Endometrial microvascular endothelial cells (primary cell): Measurements from ENCODE around the gene NSFL1C. TPM values are rescaled to one million over a fixed set of nuclear protein-coding genes. Genes with fewer than 3 reads are reported as not detected.

ENCODE experiments used
- in situ Hi-C: cut with HindIII; loops from 2 replicates; pipeline ENCODE4 v1.10.0; 2017; ENCODE audit warnings: low sequenced_read_pairs, low pct_unique_long_range_greater_than_20kb; ENCODE audit errors: inconsistent ontology term
- total RNA-seq: library from RNA; depleted of rRNA; stranded (reverse); fragments of >200 nt; gene quantifications from one replicate; pipeline ENCODE4 v1.2.3, GENCODE V29; 2015; ENCODE audit errors: inconsistent ontology term

Gene NSFL1C
- total RNA-seq, 1 donor from 2014 or later = 54.2 TPM

DNA sequence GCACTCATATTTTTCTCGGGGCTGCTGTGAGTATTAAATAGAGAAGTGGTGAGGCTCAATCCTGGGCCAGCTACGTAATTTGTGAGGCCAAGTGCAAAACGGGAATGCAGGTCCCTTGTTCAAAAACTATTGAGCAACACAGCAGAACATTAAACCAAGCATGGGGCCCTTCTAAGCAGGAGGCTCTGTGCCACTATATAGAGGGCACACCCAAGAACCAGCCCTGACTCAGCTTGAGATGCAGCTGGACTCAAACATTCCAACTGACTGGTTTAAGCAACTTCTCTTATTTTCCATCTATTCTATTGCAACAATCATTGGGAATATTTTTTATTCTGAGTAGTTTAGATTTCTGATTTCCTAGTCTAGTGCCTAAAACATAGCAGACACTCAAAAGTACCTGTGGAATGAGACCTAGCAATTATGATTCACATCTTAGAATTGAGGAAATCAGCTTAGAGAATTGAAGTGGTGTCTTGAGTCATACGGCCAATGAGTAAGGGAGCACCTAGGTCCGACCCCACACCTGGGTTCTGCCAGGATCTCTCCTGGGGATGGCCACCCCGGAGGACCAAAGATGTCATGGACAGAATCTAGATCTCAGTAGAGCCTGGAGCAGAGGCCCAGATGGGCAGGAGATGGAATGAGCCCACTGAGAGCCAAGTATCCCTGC is 23.3 kb upstream of the NSFL1C start:
- in situ Hi-C loops = no loop called here

DNA sequence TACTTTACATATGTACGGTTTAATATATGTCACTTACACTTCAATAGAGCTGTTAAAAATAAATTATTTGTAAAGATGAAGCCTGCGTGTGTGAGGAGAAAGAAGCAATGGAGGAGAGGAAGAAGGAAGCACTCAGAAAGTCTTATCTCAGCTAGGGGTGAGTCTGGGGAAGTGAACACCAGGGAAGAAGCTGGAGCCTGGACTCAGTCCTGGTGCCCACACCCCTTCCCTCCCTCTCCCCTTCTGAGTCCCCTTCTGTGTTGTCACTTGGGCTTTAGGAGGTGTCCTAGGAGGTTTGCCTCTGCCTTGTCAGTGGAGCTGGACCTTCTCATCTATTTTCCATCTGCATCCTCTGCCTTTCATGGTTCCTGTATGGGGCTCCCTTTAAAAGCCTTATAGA is 22.7 kb upstream of the NSFL1C start:
- in situ Hi-C loops = no loop called here

DNA sequence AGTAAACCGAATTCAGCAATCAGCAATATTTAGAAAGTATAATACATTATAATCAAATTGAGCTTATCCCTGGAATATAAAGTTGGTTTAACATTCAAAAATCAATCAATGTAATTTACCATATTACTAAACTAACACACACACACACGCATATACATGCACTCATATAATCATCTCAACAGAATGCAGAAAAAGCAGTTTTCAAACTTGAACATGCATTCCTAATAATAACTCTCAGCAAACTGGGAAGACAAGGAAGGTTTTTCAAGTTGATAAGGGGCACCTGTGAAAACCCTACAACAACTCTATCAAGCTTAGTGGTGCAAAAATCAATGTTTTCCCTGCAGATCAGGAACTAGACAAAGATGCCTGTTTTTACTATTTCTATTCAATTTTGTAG is 19.9 kb upstream of the NSFL1C start:
- in situ Hi-C loops = no loop called here

DNA sequence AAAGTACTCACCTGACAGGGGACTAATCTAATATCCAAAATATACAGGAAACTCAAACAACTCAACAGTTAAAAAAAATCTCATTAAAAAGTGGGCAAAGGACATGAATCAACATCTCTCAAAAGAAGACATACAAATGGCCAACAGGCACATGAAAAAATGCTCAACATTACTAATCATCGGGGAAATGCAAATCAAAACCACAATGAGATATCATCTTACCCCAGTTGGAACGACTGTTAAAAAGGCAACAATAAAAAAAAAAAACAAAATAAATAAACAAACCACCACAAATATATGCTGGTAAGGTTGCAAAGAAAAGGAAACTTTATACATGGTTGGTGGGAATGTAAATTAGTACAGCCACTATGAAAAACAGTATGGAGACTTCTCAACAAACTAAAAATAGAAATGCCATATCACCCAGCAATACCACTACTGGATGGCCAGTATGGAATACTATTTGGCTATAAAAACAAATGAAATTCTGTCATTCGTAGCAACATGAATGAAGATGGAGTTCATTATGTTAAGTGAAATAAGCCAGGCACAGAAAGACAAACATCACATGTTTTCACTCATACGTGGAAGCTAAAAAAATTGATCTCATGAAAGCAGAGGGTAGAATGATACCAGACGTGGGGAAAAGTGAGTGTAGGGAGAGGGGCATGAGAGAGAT is 17.9 kb upstream of the NSFL1C start:
- in situ Hi-C loops = no loop called here

DNA sequence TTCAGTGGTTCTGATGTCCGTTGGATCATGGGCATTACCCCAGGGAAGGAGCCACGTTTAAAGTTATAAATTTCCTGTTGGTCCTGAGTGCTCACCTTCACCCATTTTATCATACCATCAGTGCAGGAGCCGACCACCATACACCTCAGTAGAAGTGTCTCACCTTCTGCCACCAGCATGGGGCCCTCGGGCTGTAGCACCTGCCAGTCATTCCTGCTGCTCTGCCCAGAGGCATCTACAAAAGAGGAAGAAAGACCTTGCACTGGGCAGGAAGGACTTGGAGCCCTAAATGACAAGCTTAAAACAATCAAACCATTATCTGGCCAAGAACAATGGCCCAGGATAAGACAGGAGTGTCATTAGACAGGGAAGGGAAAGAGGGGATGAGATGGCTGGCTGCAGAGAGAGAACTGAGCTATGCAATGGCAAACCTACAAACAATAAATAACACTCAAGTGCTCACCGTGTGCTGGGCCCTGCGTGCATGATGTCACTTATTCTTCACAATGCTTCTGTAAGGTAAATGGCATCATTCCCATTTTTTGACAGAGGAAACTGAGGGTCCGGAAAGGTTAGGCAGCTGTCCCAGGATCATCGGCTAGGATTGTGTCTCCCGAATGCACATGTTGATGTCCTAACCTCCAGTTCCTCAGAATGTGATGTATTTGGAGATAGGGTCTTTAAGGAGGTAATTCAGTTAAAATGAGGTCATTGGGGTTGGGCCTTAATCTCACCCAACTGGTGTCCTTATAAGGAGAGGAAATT is 13.4 kb upstream of the NSFL1C start:
- in situ Hi-C loops = no loop called here

DNA sequence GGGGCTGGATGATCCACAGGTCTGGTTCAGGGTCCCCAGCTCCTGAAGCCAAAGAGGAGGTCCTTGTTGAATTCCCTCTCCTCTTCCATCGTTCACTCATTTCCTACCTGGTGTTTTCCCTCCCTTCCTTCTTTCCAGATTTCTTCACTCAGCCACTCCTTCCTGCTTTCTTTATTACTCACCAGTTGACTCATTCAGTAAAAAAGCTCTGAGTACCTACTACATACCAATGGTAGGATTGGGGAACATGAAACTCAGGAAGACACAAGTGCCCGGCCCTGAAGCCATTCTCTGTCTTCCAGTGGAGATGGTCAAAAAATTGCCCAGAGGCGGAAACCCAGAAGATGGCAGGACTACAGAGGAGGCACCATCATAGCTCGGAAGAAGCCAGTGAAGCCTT is 11.9 kb upstream of the NSFL1C start:
- in situ Hi-C loops = no loop called here

DNA sequence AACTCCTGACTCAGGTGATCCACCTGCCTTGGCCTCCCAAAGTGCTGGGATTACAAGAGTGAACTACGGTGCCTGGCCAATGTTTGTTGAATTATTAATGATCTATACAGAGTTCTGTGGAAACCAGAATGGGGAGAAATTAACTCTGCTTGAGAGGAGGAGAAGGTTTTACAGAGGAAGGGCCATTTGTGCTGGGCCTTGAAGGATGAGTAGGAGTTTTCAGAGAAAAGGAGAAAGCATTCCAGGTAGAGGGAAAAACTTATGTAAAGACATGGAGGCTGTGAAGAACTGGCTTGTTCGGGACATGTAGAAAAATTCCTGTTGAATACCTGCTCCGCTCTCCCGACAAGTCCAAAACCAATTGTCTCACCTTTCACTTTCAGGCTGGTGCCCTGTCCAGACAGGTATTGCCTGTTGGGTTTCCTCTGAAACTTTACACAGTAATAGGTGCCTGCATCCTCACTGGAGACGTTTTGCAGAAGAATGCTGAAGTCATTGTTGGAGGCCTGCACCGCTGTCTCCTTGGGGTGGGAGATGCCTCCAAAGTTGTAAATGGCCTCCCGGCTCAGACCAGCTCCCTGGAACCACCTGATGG is 11.3 kb upstream of the NSFL1C start:
- in situ Hi-C loops = no loop called here

DNA sequence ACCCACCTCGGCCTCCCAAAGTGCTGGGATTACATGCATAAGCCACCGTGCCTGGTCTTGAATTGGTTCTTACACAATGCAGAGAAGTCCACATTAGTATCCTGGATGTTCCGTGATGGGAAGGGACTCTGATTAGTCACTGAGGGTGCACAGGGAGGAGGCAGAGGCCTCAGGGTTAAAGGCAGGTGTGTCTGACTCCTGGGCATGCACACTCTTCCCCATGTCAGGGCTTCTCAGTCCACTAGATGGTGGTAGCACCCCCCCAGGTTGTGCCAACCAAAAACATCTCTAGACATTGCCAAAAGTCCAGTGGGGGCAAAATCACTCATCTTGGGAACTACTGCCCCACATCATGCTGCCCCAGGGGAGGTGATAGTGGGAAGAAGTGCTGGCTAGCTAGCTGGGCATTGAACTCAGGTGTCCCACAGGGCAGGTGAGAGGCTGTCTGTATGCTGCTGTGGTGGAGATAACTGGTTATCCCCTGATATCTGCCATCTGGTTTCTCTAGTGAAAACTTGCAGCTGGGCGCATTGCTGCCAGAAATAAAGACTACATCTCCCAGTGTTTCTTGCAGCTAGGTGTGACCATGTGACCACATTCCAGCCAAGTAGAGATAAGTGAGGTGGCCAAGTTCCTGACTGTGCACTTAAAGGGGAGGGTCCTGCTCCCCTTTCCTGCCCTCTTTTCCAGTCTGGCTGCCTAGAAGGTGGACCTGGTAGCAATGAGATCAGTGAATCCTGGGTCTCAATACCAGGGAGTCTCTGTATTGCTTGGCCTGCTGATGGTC is 8.4 kb upstream of the NSFL1C start:
- in situ Hi-C loops = no loop called here

DNA sequence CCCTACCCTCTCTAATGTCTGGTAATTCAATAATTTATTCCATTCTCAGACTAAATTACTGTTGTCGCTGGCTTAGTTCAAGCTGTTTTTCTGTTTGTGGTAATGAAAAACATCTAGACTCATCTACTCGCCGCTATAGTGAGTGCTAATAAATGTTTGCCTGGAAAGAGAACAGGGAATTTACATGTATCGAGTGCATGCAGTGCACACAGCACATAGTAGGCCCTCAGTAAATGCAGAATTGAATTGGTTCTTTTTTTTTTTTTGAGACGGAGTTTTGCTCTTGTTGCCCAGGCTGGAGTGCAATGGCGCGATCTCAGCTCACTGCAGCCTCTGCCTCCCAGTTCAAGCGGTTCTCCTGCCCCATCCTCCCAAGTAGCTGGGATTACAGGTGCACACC is 7.7 kb upstream of the NSFL1C start:
- in situ Hi-C loops = no loop called here

DNA sequence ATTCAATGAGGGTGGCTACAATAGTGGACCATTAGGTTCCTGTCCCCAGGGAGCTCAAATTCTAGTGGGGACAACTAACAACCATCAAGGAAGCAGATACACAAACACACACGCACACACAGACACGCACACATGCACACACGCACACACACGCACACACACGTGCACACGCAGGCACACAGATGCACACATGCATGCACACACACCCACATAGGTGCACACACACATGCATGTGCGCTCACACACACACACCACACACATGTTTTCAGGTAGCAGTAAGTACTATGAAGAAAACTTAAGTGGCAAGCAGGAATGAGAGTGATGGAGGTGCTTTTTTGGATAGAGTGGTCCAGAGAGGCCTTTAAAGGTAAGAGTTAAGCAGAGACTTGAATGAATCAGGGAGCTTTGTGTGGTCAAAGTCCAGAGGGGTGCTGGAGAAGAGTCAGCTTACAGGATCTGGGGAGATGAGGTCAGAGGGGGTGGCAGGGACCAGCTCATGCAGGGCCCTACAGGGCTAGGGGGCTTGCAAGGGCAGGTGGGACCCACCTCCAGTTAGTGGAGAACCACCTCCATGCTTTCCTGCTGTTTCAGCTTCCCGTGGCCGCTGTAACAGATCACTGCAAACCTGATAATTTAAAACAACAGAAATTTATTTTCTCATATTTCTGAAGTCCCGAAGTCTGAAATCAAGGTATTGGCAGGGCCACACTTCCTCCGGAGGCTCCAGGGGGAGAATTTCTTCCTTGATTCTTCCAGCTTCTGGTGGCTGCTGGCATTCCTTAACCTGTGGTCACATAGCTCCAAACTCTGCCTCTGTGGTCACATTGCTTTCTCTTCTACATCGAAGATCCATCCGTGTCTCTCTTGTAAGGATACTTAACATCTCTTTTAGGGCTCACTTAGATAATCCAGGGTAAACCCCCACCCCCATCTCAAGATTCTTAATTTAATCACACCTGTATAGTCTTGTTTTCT is 6.9 kb upstream of the NSFL1C start:
- in situ Hi-C loops = no loop called here

DNA sequence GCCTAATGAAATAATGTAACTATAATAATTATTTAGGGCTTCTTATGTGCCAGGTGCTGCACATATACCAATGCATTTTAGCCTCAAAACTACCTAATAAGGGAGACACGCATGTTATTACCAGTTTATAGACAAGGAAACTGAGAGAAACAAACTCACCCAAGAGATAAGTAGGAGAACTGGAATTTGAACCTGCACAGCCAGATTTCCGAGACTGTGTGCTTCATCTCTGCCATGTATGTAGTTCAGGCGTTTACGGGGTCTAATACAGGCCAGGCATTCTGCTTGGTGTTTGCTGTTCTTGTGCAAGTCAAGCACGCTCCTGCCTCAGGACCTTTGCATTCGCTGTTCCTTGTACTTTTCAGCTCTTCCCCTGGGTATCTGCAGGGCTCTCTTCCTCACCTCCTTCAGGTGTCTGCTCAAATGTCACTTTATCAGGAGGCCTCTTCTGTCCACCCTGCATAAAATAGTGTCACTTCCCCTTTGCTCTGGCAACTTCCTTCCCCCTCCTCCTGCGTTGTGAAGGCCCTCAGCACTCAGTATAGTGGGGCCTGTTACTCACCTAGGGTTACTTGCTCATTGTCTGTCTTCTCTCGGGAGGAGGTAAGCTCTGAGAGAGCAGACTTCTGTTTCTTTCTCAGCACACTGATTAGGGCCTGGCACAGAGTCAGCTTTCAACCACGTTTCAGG is 6.1 kb upstream of the NSFL1C start:
- in situ Hi-C loops = no loop called here

DNA sequence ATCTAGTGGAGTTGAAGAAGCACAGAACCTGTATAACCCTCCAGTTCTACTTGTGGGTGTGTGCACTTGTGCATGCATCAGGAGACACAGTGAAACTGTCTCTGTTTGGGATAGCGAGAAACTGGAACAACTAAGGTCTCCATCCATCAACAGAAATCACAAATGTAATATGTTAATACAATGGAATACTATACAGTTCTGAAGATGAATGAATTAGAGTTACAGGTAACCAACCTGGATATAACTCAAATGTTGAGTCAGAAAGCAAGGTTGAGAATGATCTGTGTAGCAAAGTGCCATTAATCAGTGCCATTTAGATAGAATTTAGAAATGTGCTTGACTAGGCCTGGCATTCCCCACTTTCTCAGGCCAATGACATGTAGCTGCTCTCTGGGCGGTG is 4.6 kb upstream of the NSFL1C start:
- in situ Hi-C loops = no loop called here

DNA sequence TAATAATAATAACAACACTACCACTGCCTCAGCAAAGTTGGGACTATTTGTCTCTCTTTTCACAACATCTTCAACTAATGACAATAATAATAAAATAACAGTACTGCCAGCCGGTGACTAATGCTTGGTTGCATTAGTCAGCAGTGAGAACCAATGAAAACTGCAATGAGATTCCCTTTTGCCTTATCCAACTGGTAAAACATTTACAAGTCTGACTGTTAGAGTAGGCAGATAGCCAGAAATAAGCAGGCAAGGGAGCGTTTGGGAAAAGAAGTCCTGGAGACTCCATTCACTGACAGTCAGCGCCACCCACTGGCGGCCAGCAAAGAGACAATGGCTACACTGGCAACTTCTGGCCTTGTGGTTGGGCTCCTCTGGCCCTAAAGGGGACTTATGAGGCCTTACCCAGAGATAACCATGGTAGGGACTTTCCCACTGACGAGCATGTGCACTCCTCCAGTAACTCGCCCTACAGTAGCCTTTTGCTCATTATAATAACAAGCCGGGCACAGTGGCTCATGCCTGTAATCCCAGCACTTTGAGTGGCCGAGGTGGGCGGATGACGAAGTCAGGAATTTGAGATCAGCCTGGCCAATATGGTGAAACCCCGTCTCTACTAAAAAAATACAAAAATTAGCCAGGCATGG is 3.4 kb upstream of the NSFL1C start:
- in situ Hi-C loops = no loop called here

DNA sequence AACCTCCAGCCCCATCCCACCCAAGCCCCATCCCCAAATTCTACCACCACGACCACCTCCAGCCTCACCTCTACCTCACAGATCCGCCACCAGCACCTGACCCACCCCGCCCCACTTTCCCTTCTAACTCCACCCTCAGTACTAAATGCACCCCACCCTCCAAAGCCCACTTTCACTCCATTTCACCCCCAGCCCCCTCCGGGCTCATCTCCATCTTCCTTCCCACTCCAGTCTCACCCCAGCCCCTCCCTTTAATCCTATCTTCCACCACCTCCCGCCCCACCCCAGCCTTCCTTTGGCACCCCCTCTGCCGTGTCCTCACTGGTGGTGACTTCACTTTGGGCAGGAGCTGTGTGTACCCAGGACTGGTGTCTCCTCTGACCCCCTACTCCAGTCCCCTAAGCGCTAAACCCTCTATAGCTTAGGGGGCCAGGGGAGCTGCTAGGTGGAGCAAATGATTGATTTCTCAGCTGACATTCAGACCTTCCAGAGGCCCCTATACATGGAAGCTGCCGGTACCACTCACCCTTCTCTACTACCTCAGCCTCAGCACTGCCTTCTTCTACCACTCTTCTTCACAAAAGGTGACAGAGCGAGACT is 2.8 kb upstream of the NSFL1C start:
- in situ Hi-C loops = no loop called here

DNA sequence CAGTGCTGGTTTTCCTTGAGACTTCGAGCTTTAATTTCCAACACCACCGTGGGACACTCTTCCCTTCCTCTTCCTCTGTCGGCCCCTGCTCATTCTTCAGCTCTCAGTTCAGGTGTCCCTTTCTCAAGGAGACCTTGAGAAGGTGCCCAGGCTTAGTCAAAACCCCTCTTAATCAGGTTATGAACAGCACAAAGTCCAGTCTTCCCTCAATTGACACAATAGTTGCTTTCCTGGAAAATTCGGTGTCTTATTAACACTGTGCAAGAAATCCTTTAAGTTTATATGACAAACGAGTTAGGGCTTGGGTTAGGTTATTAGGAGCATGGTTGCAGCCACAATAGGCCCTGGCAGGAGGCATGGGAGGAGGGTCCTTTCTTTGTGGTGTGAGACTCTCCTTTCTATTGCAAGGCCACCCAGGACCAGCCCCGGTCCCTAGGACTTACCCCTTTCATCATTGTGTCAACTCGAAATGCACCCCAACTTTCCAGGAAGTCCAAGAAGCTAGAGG is 1.5 kb upstream of the NSFL1C start:
- in situ Hi-C loops = no loop called here

DNA sequence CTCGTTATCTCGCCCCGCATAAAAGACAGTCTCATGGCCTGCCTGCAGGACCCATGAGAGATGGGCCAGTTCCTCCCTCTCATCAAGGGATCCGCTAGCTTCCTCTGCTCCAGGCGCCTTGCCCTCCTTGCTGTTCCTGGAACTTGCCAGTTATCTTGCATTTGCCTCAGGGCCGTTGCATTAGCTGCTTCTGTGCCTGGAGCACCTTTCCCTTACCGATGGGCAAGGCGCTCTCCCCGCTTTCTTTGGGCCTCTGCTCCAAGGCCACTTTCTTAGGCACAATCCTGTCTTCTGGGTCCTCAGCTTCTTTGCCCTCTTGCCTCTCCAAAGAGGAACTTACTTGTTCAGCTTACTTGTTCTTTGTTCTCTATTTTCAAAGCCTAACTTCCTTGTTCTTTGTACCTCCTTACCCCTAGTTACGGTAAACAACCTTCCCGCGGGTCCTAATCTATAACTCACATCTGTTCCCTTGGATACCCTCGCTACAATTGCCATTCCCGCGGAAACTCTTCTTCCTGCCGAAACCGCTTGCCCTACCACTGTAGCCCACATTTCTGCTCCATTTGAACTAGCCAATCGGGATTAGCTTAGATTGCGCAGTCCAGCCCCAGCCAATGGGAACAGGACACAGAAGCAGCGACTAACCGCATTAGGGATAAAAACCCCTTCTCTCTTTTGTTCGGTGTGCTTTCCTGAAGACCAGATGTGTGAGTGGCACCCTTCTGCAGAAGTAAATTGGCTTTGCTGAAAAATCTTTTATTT is 887 bp upstream of the NSFL1C start:
- in situ Hi-C loops = no loop called here
